ENCODE data around the gene DGKZ. TPM values are rescaled to one million over a fixed set of nuclear protein-coding genes. Genes with fewer than 3 reads are reported as not detected.
A peak's percentile ranks its signal among the peaks of the same experiment; 100 is the strongest.

The DGKZ gene
- total RNA-seq, 1 donor from 2014 or later = 123 TPM

DNA sequence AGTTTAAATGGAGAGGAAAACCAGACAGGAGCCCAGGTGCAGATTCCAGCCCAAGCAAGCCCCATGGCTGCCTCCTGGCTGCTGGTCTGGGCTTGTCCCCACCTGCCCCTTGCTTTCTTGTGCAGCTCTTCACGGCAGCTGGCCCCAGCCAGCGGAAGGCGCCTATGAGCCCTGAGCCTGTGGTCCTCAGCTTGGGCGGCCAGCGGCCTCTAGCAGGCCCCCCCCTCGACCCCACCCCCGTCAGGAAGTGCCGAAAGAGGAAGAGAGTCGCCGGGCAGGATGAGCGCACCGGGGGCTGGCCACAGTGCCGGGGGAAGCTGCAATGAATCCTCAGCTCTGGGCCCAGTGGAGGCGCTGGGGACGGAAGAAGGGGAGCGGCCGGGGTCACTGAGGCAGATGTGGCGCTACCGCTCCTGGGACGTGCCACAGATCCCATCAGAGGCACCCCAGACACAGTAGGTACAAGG, 2.1 kb upstream of the DGKZ start:
- H3K27me3 ChIP-seq = no peaks in the 10 kb centered on the region
- H3K4me3 ChIP-seq = peak overlapping the region; percentile 27 to 60
- peaks cover 9 to 14% of the 10 kb centered on the region in 2 donors for H3K4me1 ChIP-seq
- peak overlapping the region in 1 of 2 donors; percentile 16 for H3K27ac ChIP-seq
- no peak for DNase-seq (ENCODE audit: low spot score in 2 of 2)
- no peaks in the 10 kb centered on the region for H3K9me3 ChIP-seq
- no peaks in the 10 kb centered on the region for H3K36me3 ChIP-seq
- intact Hi-C loops (cut with DNase I) = loop anchor here (5.0 kb wide), 2 partner anchors 192 to 223 kb away; partner anchors contain the start of gene PHF21A
- TF ChIP-seq, protein P1, sequence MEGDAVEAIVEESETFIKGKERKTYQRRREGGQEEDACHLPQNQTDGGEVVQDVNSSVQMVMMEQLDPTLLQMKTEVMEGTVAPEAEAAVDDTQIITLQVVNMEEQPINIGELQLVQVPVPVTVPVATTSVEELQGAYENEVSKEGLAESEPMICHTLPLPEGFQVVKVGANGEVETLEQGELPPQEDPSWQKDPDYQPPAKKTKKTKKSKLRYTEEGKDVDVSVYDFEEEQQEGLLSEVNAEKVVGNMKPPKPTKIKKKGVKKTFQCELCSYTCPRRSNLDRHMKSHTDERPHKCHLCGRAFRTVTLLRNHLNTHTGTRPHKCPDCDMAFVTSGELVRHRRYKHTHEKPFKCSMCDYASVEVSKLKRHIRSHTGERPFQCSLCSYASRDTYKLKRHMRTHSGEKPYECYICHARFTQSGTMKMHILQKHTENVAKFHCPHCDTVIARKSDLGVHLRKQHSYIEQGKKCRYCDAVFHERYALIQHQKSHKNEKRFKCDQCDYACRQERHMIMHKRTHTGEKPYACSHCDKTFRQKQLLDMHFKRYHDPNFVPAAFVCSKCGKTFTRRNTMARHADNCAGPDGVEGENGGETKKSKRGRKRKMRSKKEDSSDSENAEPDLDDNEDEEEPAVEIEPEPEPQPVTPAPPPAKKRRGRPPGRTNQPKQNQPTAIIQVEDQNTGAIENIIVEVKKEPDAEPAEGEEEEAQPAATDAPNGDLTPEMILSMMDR (IDR thresholded peaks at IDR 0.05) = no peak

DNA sequence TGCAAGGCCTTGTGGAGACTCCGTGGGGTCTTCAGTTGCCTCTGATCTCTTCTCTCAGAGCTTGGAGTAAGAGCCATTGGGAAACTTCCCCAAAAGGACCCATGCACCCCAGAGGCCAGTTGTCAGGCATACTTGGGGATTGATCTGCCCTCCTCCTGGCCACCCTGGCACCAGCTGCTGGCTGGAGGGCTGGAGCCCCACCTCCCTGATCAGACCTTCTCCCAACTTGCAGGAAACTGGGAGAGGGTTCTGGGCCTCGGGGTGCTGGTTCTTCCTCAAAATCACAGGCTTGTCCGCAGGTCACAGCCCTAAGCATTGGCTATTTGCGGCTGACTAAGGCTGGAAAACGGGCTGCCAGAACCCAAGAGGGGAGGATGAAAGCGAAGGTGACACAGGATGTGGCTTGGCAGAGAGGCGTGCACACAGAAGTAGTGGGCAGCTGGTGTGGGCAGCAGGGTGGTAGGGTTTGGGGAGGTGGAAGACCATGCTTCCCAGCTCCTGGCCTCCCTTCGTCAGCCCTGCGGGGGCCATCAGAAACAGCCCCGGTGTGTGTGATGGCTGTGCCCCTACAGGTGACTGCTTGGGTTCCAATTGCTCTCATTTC, 1.3 kb upstream of the DGKZ start:
- no peaks in the 10 kb centered on the region for H3K9me3 ChIP-seq
- DNase-seq (ENCODE audit: low spot score in 2 of 2) = no peak
- peak overlapping the region in 1 of 2 donors; percentile 16 for H3K27ac ChIP-seq
- H3K4me3 ChIP-seq = peak overlapping the region; percentile 27 to 60
- H3K27me3 ChIP-seq = no peaks in the 10 kb centered on the region
- intact Hi-C loops (cut with DNase I) = loop anchor here (2.0 to 5.0 kb wide), 3 partner anchors 191 to 271 kb away; partner anchors contain the start of genes ATG13, HARBI1 and PHF21A
- peaks cover 9 to 14% of the 10 kb centered on the region in 2 donors for H3K4me1 ChIP-seq
- TF ChIP-seq, protein P1 (IDR thresholded peaks at IDR 0.05) = no peak
- H3K36me3 ChIP-seq = no peaks in the 10 kb centered on the region

DNA sequence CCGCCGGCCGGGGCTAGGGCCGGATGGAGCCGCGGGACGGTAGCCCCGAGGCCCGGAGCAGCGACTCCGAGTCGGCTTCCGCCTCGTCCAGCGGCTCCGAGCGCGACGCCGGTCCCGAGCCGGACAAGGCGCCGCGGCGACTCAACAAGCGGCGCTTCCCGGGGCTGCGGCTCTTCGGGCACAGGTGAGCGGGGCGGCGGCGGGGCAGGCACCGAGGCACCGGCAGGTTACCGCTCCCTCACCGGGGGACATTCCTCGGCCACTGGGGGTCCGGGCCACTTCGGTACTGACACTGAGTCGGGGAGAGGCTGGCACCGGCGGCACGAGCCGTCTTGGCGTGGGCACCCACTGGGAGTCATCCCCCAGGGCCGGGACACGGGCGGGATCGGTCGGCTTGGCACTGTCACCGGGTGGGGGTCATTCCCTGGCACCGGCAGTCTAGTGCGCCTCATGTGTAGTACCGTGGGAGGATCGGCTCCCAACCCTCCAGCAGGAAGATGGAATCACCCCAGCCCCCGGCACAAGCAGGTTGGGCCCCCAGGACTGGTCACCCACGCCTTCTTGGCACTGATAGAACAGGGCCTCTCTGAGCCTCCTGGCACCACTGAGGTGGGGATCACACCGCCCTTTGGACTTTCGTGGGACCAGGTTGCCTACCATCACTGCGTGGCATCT, 511 bp downstream of the DGKZ start:
- no peak for DNase-seq (ENCODE audit: low spot score in 2 of 2)
- intact Hi-C loops (cut with DNase I) = loop anchor here (1.0 to 5.0 kb wide), 5 partner anchors 20 to 269 kb away; partner anchors contain the start of genes ATG13, HARBI1 and PHF21A

DNA sequence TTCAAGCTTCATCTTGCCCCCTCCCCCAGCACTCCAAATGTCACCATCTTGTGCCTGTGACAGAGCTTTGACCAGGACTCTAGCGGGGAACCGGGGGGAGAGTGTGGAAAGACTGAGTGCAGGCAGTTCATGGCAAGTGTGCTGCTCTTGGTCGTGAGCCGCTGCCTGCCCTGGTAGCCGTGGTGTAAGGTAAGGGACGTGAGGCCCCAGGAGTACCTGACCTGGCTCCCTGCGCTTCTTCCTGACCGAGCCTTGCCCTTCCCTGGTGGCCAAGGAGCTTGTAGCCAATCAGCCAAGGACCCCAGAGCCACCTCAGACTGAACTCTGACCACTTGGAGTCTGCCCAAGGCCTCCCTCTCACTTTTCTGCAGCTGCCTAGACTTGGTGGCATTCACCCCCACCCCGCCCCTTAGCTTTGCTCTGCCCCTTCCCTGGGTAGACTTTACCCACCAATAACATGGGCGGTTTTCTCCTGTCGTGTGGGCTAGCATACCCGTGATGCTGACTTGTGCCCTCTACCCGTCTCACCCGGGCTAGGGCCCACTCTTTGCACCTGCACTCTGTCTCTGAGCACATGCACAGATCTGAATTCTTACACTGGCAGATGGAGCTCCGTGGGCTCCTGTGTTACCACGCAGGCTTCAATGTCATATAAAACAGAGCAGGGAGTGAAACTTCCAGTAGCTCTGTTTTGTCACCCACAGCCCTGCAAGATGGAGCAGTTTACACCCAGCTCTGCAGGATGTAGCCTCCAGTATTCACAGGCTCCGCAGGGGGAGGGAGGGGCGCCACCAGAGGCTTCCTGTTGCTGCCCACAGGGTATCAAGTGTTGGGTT, 1.5 kb downstream of the DGKZ start:
- Histone ChIP-seq H3K4me1 (peaks cover 9 to 14% of the 10 kb centered on the region in 2 donors), H3K9me3 (no peaks in the 10 kb centered on the region), H3K27me3 (no peaks in the 10 kb centered on the region), H3K36me3 (no peaks in the 10 kb centered on the region), H3K4me3 (peak overlapping the region; percentile 73 to 96), H3K27ac (no peak overlapping the region)
- TF ChIP-seq, protein P1 (IDR thresholded peaks at IDR 0.05) = no peak
- intact Hi-C loops (cut with DNase I) = loop anchor here (5.0 kb wide), 2 partner anchors 189 to 226 kb away; partner anchors contain the start of gene PHF21A
- DNase-seq (ENCODE audit: low spot score in 2 of 2) = no peak

More for the DNA sequence above, 511 bp downstream of the DGKZ start:
- no peaks in the 10 kb centered on the region for H3K36me3 ChIP-seq
- peak overlapping the region; percentile 73 to 96 for H3K4me3 ChIP-seq
- H3K27ac ChIP-seq = peak overlapping the region in 1 of 2 donors; percentile 37
- H3K27me3 ChIP-seq = no peaks in the 10 kb centered on the region
- H3K9me3 ChIP-seq = no peaks in the 10 kb centered on the region
- peaks cover 9 to 14% of the 10 kb centered on the region in 2 donors for H3K4me1 ChIP-seq
- TF ChIP-seq, protein P1 (IDR thresholded peaks at IDR 0.05) = no peak

DNA sequence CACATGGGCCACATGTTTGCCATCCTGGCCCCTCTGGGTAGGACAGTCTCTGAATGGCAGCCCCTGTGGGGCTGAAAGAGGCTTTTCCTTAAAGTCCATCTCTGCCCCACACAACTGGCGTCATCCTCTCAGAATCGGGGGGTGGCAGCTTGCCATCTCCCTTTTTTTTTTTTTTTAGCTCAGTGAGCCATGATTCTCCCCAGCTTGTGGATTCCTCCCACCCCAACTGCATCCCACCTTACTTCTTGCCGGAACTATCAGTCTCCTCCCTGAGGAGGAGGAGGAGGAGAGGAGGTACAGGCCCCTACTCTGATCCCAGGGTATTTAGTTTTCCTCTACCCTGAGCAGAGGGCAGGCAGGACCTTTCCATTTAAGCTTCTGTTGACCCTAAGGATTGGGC, 3.4 kb downstream of the DGKZ start:
- Histone ChIP-seq H3K36me3 (no peaks in the 10 kb centered on the region), H3K27ac (no peak overlapping the region), H3K27me3 (no peaks in the 10 kb centered on the region), H3K4me1 (peaks cover 9 to 14% of the 10 kb centered on the region in 2 donors), H3K9me3 (no peaks in the 10 kb centered on the region), H3K4me3 (no peak overlapping the region)
- TF ChIP-seq, protein P1 (IDR thresholded peaks at IDR 0.05) = no peak
- DNase-seq (ENCODE audit: low spot score in 2 of 2) = no peak
- intact Hi-C loops (cut with DNase I) = no loop called here
